CD4-positive, alpha-beta T cell treated with Interleukin-4 for 1 hour (primary cell): ENCODE results near the gene MUC12.
"Not testable (repeated sequence)": the region's sequence is repeated elsewhere in the genome, so short reads cannot be mapped to it uniquely, and the experiment has no call there.

Experiments
- DNase-seq, 2 donors: peaks; one replicate each; pipeline ENCODE4 v3.0.0-alpha.2; 2020 to 2022

Gene MUC12

GRCh38 chr7:100957832-100958421 lies 11.4 kb upstream of the MUC12 start:
- no peak for DNase-seq

GRCh38 chr7:100959894-100960293 lies 9.5 kb upstream of the MUC12 start:
- DNase-seq: no peak

- no peak for DNase-seq
Measured at GRCh38 chr7:100962537-100962936, 6.8 kb upstream of the MUC12 start.

GRCh38 chr7:100963386-100963785 lies 6.0 kb upstream of the MUC12 start:
- DNase-seq: no peak

- no peak for DNase-seq
Measured at GRCh38 chr7:100963874-100964273, 5.5 kb upstream of the MUC12 start.

- DNase-seq: no peak
Measured at GRCh38 chr7:100964630-100965029, 4.7 kb upstream of the MUC12 start.

- no peak for DNase-seq
Measured at GRCh38 chr7:100965045-100965722, 4.2 kb upstream of the MUC12 start.

- peak; percentile 53 to 62 for DNase-seq
Measured at GRCh38 chr7:100965723-100966541, 3.4 kb upstream of the MUC12 start.

GRCh38 chr7:100966542-100967291 lies 2.6 kb upstream of the MUC12 start:
- no peak for DNase-seq

GRCh38 chr7:100967292-100967863 lies 2.0 kb upstream of the MUC12 start:
- DNase-seq: no peak

GRCh38 chr7:100968031-100968430 lies 1.3 kb upstream of the MUC12 start:
- no peak for DNase-seq

GRCh38 chr7:100968650-100969049 lies 715 bp upstream of the MUC12 start:
- no peak for DNase-seq

- no peak for DNase-seq
Measured at GRCh38 chr7:100971111-100972001, 2.0 kb downstream of the MUC12 start.

- no peak for DNase-seq
Measured at GRCh38 chr7:100972002-100972347, 2.6 kb downstream of the MUC12 start.

GRCh38 chr7:100974021-100974420 lies 4.7 kb downstream of the MUC12 start:
- no peak for DNase-seq

- DNase-seq: no peak
Measured at GRCh38 chr7:100975371-100975821, 6.0 kb downstream of the MUC12 start.

- no peak for DNase-seq
Measured at GRCh38 chr7:100978300-100978699, 8.9 kb downstream of the MUC12 start.

- no peak for DNase-seq
Measured at GRCh38 chr7:100983451-100984187, 14.3 kb downstream of the MUC12 start.

GRCh38 chr7:100984241-100984918 lies 15.0 kb downstream of the MUC12 start:
- not testable (repeated sequence) for DNase-seq

- not testable (repeated sequence) for DNase-seq
Measured at GRCh38 chr7:100985033-100985797, 15.8 kb downstream of the MUC12 start.
